ELF-1 (cell line): ENCODE data around the gene DUS2.
"Not testable (repeated sequence)": the region's sequence is repeated elsewhere in the genome, so short reads cannot be mapped to it uniquely, and the experiment has no call there.

Source experiments
- DNase-seq: peaks from one replicate; pipeline ENCODE4 v3.0.0-alpha.2; 2016; ENCODE audit warnings: low read depth, low spot score

Gene DUS2

DNA sequence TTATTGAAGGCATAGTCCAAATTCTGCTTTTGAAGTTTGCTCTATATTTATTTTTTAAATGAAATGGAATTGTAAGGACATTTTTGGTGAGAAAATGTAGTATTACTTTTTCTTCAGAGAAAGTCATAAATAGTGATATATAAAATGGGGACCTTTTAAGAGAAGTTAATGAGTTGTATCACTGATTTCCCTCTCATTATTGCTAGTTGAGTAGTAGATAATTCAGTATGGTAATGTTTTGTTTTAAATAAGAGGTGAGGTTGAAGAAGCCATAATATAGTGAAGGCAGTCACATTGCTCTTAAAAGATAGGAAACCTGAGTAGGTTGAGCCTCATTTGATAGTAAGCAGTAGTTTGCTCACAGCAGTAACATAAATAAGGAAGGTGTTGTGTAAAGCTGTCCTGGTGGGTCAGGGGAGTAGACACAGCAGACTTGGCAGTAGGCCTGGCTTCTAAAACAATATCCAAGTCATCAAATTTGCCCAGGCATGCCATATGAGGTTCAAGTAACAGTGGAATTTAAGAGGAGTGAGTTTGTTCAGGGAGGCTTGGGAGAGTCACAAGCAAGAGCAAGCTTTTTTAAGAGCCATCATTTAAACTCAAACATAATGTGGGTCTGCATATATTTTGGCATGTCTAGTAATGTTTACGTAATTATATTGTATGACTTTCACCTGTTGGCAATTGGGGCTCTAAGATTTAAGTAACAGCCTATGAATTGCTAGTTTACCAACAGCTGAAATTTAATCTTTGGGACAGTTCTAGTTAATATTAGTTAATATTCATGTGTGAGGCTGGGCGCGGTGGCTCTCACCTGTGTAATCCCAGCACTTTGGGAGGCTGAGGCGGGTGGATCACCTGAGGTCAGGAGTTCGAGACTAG, 68.5 kb downstream of the DUS2 start:
- DNase-seq, result no peak

DNA sequence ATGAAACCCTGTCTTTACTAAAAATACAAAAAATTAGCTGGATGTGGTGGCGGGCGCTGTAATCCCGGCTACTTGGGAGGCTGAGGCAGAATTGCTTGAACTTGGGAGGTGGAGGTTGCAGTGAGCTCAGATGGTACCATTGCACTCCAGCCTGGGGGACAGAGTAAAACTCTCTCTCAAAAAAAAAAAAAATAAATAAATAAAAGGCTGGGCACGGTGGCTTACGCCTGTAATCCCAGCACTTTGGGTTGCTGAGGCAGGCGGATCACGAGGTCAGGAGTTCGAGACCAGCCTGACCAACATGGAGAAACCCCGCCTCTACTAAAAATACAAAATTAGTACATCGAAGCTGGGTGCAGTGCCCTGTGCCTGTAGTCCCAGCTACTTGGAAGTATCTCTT, 69.2 kb downstream of the DUS2 start:
- DNase-seq, result not testable (repeated sequence)

DNA sequence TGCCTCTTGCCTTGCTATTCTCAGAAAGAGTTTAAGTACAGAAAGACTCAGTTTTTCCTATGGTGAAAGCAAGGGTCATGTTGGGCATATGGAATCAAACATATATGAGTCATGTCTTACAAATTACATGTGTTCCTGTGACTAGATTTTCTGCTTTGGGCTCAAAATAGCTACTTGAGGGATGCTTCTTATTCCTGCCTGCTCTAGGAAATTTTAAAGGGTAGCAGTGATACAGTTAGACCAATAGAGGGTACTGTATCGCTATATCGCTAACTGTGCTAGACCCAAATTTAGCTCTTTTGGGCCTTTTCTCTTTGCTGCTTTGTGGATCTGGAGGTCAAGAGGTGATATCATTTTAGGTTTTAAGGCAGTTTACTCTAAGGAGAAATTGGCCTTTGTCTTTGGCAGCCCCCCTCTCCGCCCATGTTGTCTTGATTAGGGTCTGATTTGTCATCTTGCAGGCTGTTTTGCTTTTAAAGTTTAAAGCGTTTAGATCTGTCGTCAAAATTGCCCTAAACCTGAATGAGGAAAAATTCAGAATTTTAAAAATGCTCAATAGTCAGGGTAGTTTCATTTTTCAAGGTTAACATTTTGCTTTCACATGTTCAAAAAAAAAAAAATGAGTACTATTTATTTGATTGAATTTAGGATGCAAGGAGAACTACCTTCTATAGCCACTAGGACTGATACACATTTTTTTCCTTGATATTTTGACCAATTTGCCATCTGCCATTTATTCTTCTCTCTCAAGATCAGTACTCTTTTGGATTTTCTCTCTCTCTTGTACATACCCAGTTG, 70.9 kb downstream of the DUS2 start:
- DNase-seq, result no peak

DNA sequence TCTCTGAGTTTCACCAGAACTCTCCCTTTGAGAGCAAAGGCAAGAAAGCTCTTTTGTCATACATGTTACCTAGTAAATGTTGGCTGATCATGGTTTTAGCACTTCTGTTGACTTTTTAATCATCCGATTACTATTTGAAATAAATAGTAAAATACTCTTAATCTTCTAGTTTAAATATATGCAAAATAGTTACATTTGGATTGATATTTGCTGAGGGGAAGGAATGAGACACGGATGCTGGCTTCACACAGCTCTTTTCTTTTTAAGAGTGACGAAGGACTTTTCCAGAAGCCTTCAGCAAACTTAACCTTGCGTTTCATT, 71.5 kb downstream of the DUS2 start:
- DNase-seq, result no peak

DNA sequence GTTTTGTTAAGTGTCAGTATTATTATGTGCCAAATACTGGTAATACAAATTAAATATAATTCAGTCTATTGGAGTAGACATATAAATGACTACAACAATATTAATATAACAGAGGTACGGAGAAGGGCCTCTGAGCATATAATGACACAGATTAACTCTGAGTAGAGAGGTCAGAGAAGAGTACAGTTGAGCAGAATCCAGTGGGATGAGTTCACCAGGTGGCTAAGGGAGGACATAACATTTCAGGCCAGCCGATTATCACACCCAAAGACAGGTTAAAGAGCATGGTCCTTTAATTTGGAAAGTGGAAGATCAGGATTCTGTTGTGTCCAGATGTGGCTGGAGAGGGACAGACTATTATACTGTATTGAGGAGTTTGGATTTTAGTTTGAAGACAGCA, 73.4 kb downstream of the DUS2 start:
- no peak for DNase-seq

DNA sequence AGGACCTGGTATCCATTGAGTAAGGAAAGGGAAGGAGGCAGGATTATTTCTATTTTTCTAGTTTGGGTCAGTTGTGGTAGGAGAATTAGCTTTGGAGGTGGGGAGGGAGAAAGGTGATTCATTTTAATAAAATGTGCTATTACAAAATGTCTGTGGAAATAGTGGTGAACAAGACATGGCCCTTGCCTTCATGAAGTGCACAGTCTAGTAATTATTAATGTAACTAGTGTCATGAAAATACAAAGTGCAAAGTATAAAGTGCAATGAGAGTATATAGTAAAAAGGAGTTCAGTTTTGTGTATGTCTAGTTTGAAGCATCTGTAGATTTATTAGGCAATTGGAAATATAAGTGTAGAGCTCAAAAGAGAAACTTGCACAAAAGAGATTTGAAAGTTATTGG, 74.0 kb downstream of the DUS2 start:
- no peak for DNase-seq

DNA sequence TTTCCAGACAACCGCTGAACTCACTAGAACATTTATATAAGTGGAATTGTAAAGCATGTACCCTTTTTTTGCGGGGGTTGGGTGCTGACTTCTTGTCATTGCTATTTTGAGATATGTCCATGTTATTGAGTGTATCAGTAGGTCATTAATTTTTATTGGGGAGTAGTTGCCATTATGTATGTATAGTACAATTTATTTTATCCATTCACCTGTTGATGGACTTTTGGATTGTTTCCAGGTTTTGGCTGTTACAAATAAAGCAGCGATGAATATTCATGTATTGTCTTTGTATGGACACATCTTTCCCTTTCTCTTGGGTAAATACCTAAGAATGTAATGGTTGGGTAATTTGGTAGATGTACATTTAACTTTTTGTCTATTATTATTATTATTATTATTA, 74.8 kb downstream of the DUS2 start:
- no peak for DNase-seq

DNA sequence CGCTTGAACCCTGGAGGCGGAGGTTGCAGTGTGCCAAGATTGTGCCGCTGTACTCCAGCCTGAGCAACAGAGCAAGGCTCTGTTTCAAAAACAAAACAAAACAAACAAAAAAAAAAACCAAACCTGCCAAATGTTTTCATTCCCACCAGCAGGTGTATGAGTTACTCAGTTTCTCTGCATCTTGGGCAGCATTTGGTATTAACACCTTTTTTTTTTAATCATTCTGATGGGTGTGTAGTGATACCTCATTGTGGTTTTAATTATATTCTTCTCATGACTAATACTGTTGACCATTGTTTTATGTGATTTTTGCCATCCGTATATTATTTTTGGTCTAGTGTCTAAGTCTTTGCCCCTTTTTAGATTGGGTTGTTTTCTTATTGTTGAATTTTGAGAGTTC, 77.4 kb downstream of the DUS2 start:
- no peak for DNase-seq

DNA sequence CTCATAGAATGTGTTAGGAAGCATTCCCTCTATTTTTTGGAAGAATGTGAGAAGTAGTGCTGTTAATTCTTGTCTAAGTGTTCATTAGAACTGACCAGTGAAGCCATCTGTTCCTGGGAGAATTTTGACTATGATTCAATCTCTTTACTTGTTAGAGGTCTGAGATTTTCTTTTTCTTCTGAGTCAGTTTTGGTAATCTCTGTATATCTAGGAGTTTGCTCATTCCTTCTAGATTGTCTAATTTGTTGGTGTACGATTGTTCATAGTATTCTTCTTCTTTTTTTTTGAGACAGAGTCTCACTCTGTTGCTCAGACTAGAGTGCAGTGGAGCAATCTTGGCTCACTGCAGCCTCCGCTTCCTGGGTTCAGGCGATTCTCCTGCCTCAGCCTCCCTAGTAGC, 82.5 kb downstream of the DUS2 start:
- no peak for DNase-seq

DNA sequence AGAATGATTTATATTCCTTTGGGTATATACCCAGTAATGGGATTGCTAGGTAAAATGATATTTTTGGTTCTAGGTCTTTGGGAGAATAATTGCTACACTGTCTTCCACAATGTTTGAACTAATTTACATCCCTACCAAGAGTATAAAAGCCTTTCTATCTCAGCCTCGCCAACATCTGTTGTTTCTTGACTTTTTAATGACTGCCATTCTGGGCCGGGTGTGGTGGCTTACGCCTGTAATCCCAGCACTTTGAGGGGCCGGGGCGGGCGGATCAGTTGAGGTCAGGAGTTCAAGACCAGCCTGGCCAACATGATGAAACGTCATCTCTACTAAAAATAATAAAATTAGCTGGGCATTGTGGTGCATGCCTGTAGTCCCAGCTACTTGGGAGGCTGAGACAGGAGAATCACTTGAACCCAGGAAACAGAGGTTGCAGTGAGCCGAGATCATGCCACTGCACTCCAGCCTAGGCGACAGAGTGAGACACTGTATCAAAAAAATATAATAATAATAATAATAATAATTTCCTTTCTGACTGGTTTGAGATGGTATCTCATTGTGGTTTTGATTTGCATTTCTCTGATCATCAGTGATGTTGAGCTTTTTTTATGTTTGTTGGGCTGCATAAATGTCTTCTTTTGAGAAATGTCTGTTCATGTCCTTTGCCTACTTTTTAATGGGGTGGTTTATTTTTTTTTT, 84.3 kb downstream of the DUS2 start:
- not testable (repeated sequence) for DNase-seq

DNA sequence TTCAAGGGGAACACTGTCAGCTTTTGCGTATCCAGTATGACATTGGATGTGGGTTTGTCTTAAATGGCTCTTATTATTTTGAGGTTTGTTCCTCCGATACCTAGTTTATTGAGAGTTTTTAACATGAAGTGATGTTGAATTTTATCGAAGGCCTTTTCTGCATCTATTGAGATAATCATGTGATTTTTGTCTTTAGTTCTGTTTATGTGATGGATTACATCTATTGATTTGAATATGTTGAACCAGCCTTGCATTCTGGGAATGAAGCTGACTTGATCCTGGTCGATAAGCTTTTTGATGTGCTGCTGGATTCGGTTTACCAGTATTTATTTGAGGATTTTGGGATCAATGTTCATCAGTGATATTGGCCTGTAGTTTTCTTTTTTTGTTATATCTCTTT, 86.1 kb downstream of the DUS2 start:
- DNase-seq, result not testable (repeated sequence)

DNA sequence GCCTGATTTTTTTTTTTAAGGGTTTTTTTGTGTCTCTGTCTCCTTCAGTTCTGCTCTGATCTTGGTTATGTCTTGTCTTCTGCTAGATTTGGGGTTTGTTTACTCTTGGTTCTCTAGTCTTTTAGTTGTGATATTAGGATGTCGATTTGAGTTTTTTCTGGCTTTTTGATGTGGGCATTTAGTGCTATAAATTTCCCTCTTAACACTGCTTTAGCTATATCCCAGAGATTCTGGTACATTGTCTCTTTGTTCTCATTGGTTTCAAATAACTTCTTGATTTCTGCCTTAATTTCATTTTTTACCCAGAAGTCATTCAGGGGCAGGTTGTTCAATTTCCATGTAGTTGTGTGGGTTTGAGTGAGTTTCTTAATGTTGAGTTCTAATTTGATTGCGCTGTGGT, 87.5 kb downstream of the DUS2 start:
- not testable (repeated sequence) for DNase-seq

DNA sequence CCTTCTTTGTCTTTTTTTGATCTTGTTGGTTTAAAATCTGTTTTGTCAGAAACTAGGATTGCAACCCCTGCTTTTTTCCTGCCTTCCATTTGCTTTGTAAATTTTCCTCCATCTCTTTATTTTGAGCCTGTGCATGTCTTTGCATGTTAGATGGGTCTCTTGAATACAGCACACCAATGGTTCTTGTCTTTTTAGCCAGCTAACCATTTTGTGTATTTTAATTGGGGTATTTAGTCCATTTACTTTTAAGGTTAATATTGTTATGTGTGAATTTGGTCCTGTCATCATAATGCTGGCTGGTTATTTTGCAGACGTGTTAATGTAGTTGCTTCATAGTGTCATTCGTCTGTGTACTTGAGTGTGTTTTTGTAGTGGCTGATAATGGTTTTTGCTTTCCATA, 88.3 kb downstream of the DUS2 start:
- no peak for DNase-seq

DNA sequence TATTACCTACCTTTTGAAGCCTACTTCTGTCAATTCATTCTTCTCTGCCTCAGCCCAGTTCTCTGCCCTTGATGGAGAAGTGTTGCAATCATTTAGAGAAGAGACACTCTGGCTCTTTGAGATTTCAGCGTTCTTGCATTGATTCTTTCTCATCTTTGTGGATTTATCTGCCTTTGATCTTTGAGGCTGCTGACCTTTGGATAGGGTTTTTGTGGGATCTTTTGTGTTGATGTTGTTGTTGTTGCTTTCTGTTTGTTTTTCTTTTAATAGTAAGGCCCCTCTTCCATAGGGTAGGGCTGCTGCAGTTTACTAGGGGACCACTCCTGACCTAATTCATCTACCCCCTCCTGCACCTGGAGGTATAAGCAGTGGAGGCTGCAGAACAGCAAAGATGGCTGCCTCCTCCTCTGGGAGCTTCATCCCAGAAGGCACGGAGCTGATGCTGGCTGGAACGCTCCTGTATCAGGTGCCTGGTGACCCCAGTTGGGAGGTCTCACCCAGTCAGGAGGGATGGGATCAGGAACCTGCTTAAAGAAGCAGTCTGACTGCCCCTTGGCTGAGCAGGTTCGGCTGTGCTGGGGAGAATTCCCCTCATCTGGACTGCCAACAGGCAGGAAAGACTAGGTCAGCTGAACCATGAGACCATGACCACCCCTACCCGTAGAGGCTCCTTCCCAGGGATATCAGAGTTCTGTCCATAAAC, 90.1 kb downstream of the DUS2 start:
- DNase-seq, result no peak

DNA sequence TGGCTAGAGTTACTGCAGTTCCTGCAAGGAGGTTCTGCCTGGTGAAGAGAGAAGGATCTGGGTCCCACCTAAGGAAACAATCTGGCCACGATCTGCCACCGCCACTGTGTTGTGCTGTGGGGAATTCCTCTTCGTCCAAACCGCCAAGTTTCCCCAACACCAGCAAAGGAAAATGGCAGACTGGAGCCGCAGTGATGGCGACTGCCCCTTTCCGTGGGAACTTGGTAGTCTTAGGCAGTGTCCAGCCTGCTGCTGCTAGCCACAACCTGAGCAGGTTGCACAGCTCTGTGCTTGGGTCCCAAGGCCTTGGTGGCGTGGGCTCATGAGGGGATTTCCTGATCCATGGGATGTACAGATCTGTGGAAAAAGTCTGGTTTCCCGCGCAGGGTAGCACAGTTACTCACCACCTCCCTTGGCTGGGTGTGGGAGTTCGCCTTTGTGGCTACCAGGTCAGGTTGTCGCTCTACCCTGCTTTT, 90.7 kb downstream of the DUS2 start:
- no peak for DNase-seq

DNA sequence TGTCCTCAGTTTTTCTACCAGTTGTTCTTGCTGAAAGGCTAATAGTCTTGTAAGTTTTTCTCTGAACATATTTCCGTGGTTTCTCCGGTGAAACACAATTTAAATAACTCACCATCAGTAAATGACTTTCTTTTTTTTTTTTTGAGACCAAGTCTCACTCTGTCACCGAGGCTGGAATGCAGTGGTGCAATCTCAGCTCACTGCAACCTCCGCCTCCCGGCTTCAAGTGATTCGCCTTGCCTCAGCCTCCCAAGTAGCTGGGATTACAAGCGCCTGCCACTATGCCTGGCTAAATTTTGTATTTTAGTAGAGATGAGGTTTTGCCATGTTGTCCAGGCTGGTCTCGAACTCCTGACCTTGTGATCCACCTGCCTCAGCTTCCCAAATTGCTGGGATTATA, 91.9 kb downstream of the DUS2 start:
- not testable (repeated sequence) for DNase-seq

DNA sequence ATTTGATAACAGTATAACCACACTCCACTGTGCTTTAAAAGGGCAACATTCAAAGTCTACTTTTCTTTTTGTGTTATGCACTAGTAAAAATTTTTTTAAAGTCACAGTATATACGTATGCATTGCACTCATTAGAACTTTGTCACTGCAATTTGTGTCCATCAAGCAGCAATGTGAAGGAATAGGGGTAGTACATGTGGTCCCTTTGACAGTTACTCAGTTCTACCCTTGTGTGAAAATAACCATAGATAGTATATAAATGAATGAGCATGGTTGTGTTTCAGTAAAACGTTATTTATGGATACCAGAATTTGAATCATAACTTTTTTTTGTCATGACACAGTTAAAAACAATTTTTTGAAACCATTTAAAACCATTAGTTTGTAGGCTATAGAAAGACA, 92.8 kb downstream of the DUS2 start:
- no peak for DNase-seq

DNA sequence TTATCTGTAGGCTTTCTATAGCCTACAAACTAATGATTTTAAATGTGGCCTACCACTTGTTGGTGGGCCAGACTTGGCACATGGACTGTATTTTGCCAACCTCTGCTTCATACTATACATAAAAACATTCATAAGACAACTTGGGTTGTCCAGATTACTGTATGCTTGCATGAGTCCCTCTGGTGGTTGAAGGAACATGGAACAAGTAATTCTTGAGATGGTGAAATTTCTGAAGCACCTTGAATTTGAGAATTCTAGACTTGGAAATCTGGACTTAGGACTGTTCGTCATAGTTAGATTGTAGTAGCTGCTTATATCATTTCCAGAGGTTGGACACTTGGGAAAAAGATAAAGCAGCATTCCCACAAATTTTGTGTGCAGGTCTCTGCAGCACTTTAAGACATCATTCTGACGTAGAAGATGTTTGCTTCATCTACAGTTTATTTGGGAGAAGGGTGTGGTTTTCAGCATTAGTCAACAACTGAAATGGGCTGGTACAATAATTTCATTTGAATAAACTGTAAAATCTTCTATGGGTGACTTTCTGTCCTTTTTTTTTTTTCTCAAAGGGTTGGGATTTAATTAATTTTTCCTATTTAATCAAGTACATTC, 93.3 kb downstream of the DUS2 start:
- DNase-seq, result no peak

DNA sequence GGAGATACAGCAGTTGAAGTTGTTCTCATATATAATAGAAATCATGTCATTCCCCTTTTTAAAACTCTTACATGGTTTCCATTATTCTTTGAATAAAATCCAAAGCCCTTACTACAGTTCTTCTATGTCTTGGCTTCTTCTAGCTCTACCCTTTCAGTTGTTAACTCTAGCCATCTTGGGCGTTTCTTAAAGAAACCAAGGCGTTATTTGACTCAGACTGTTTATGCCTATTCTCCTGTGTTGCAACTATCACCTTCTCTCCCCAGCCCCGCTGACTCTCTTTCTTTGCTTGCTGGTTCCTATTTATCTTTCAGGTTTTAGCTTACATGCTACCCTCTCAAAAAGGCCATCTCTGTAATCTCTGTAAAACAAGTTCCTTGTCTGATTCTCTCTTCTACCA, 94.8 kb downstream of the DUS2 start:
- DNase-seq, result no peak

DNA sequence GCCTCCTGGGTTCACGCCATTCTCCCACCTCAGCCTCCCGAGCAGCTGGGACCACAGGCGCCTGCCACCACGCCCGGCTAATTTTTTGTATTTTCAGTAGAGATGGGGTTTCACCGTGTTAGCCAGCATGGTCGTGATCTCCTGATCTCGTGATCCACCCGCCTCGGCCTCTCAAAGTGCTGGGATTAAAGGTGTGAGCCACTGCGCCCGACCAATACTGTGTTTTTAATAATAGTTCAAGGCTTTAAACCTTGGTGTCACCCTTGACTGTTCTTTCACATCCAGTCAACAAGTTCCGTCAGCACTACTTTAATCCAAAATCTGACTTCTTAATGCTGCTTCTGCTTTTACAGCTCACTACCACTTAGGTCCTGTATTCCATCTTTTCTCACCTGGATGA, 95.9 kb downstream of the DUS2 start:
- not testable (repeated sequence) for DNase-seq

DNA sequence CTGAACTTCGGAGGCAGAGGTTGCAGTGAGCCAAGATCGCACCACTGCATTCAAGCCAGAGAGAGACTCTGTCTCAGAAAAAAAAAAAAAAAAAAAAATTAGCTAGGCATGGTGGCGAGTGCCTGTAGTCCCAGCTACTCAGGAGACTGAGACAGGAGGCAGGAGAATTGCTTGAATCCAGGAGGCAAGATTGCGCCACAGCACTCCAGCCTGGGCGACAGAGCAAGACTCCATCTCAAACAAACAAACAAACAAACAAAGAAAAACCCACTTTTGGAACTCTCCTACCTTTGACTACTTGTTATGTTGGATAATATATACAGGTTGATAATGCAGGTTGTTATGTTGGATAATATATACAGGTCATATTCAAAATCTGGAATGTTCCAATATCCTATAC, 97.4 kb downstream of the DUS2 start:
- DNase-seq, result not testable (repeated sequence)
